HCT116 (cell line): ENCODE results near the gene GDPD1. TPM values are rescaled to one million over a fixed set of nuclear protein-coding genes. Genes with fewer than 3 reads are reported as not detected.

Experiments used
- ATAC-seq: fragments of 200-7000 bp; cut with Tn5 transposase; 2 replicates; pipeline ENCODE4 v1.9.1; 2020; ENCODE audit warnings: mild to moderate bottlenecking, moderate library complexity
- BruUV-seq: library from RNA; stranded (reverse); fragments of 400-500 nt; replicated peaks from 2 replicates; lab custom pipeline; 2021; lab: Mats Ljungman, UMichigan
- CTCF ChIA-PET: fragments of 300-600 bp; sonication (Branson Sonifier 250); formaldehyde crosslinking; loops from one replicate; lab custom pipeline; 2021; ENCODE audit warnings: antibody characterized with exemption; lab: Charles Lee
- POLR2A ChIA-PET: fragments of 300-600, 350-600 bp; sonication (Branson Sonifier 250); formaldehyde crosslinking; loops from one replicate; lab custom pipeline; 2021; ENCODE audit warnings: antibody characterized with exemption; lab: Charles Lee
- RAD21 ChIA-PET, 2 experiments: fragments of 300-600 bp; sonication (Branson Sonifier 250); formaldehyde crosslinking; loops; one replicate each; lab custom pipeline; 2023; ENCODE audit warnings: low total read pairs in 2 of 2; ENCODE audit not compliant: uncharacterized antibody in 2 of 2, unreplicated experiment in 2 of 2, low non-redundant PET in 1 of 2; lab: Charles Lee
- DNase-seq: peaks from one replicate; pipeline ENCODE4 v3.0.0-alpha.2; 2010; ENCODE audit warnings: low read depth, low spot score
- H2AFZ ChIP-seq: fragments of 200-600 bp; shearing (Covaris generic), sonication (generic); 2 replicates; pipeline ENCODE4 v1.6.1; 2017; ENCODE audit warnings: low read depth, mixed run types, mixed read lengths, antibody characterized with exemption, low read length; ENCODE audit not compliant: poor library complexity, severe bottlenecking
- H3K27ac ChIP-seq: 2 replicates; pipeline ENCODE4 v1.5.1; 2012; ENCODE audit warnings: low read depth, low read length
- H3K27me3 ChIP-seq: fragments of 200-600 bp; sonication (generic); 2 replicates; pipeline ENCODE4 v1.6.1; 2016; ENCODE audit warnings: mixed run types, low read length, mixed read lengths; ENCODE audit not compliant: insufficient read depth
- H3K36me3 ChIP-seq, 2 experiments: fragments of 200-500 bp in 1 of 2; fragments of 200-600 bp in 1 of 2; sonication (Bioruptor generic) in 1 of 2; sonication (generic) in 1 of 2; 2 replicates each; pipeline versions ENCODE4 v1.5.1 to v1.6.1; 2014 to 2016; ENCODE audit warnings: low read length in 2 of 2, inconsistent platforms in 1 of 2, mixed read lengths in 1 of 2, mixed run types in 1 of 2; ENCODE audit not compliant: insufficient read depth in 2 of 2, control insufficient read depth in 1 of 2
- H3K4me1 ChIP-seq, 2 experiments: fragments of 200-600 bp in 1 of 2; sonication (generic) in 1 of 2; 2 replicates each; pipeline versions ENCODE4 v1.5.1 to v1.6.1; 2012 to 2017; ENCODE audit warnings: low read length in 2 of 2, inconsistent platforms in 1 of 2, mild to moderate bottlenecking in 1 of 2, mixed read lengths in 1 of 2, mixed run types in 1 of 2, moderate library complexity in 1 of 2; ENCODE audit not compliant: insufficient read depth in 2 of 2, control insufficient read depth in 1 of 2
- H3K4me2 ChIP-seq: fragments of 200-600 bp; sonication (generic); 2 replicates; pipeline ENCODE4 v1.6.1; 2017; ENCODE audit warnings: mixed run types, low read length, mixed read lengths
- H3K4me3 ChIP-seq, 2 experiments: fragments of 200-600 bp in 1 of 2; sonication (generic) in 1 of 2; replicated peaks in 1 of 2; 2 replicates each; pipeline ENCODE4 v1.5.1; 2011 to 2016; ENCODE audit warnings: low read length in 2 of 2, control low read depth in 1 of 2, low read depth in 1 of 2, mild to moderate bottlenecking in 1 of 2, mixed read lengths in 1 of 2, mixed run types in 1 of 2
- H3K79me2 ChIP-seq: fragments of 200-600 bp; sonication (generic); 2 replicates; pipeline ENCODE4 v1.6.1; 2017; ENCODE audit warnings: mild to moderate bottlenecking, mixed run types, low read length, moderate library complexity, mixed read lengths; ENCODE audit not compliant: insufficient read depth
- H3K9ac ChIP-seq: fragments of 200-600 bp; sonication (generic); 2 replicates; pipeline ENCODE4 v1.6.1; 2016; ENCODE audit warnings: low read length, mixed read lengths
- H3K9me2 ChIP-seq: fragments of 200-600 bp; sonication (generic), shearing (Covaris generic); 2 replicates; pipeline ENCODE4 v1.6.1; 2017; ENCODE audit warnings: mixed run types, mild to moderate bottlenecking, moderate library complexity; ENCODE audit not compliant: insufficient read depth
- H3K9me3 ChIP-seq, 2 experiments: fragments of 200-500 bp in 1 of 2; fragments of 200-600 bp in 1 of 2; sonication (Bioruptor generic) in 1 of 2; sonication (generic) in 1 of 2; 2 replicates each; pipeline ENCODE4 v1.6.1; 2014 to 2017; ENCODE audit warnings: low read length in 2 of 2, mixed read lengths in 2 of 2, inconsistent platforms in 1 of 2, low read depth in 1 of 2, mild to moderate bottlenecking in 1 of 2, mixed run types in 1 of 2, moderate library complexity in 1 of 2; ENCODE audit not compliant: control insufficient read depth in 1 of 2, insufficient read depth in 1 of 2
- H4K20me1 ChIP-seq: fragments of 200-600 bp; sonication (generic), shearing (Covaris generic); 2 replicates; pipeline ENCODE4 v1.6.1; 2017; ENCODE audit warnings: mixed run types, mild to moderate bottlenecking, moderate library complexity; ENCODE audit not compliant: insufficient read depth
- CBX3 ChIP-seq: IDR thresholded peaks from 2 replicates; pipeline ENCODE4 v1.6.1; 2012; ENCODE audit warnings: low read depth
- CEBPB ChIP-seq: IDR thresholded peaks from 2 replicates; pipeline ENCODE4 v1.6.1; 2012; ENCODE audit warnings: low read depth
- EZH2phosphoT487 ChIP-seq: fragments of 200-600 bp; IDR thresholded peaks from 2 replicates; pipeline ENCODE4 v1.6.1; 2018; ENCODE audit warnings: antibody characterized with exemption, borderline replicate concordance
- FOSL1 ChIP-seq: IDR thresholded peaks from 2 replicates; pipeline ENCODE4 v1.6.1; 2012; ENCODE audit warnings: low read depth
- JUND ChIP-seq: IDR thresholded peaks from 2 replicates; pipeline ENCODE4 v1.6.1; 2012
- POLR2AphosphoS5 ChIP-seq: IDR thresholded peaks from 2 replicates; pipeline ENCODE4 v1.6.1; 2011; ENCODE audit warnings: mild to moderate bottlenecking, low read depth, low read length, moderate library complexity
- SIN3A ChIP-seq: IDR thresholded peaks from 2 replicates; pipeline ENCODE4 v1.6.1; 2012; ENCODE audit warnings: low read depth
- SP1 ChIP-seq: IDR thresholded peaks from 2 replicates; pipeline ENCODE4 v1.6.1; 2012; ENCODE audit warnings: low read depth
- SRF ChIP-seq: IDR thresholded peaks from 2 replicates; pipeline ENCODE4 v1.6.1; 2012; ENCODE audit warnings: low read depth
- YY1 ChIP-seq: IDR thresholded peaks from 2 replicates; pipeline ENCODE4 v1.6.1; 2011; ENCODE audit warnings: low read length, low read depth, moderate library complexity, mild to moderate bottlenecking; ENCODE audit not compliant: insufficient replicate concordance; ENCODE audit errors: extremely low read depth
- intact Hi-C: fragments of 100-400 bp; cut with micrococcal nuclease; formaldehyde crosslinking; loops from 2 replicates; pipeline ENCODE4 v1.10.0; 2022
- total RNA-seq: library from RNA; stranded (reverse); gene quantifications from one replicate; pipeline ENCODE4 v1.2.1, GENCODE V29; 2021; ENCODE audit not compliant: unreplicated experiment
- TF ChIP-seq, protein P1 (sequence below), 3 experiments: fragments of 200-600 bp in 1 of 3; sonication (generic) in 1 of 3; IDR thresholded peaks in 2 of 3; conservative IDR thresholded peaks in 1 of 3; 2 replicates each; pipeline ENCODE4 v1.5.1; 2012 to 2017; ENCODE audit warnings: low read depth in 2 of 3, low read length in 2 of 3, antibody characterized with exemption in 1 of 3, borderline replicate concordance in 1 of 3, control low read depth in 1 of 3, mild to moderate bottlenecking in 1 of 3, mixed read lengths in 1 of 3, mixed run types in 1 of 3, moderate library complexity in 1 of 3; ENCODE audit not compliant: insufficient read depth in 1 of 3
- TF ChIP-seq, protein P2 (sequence below): IDR thresholded peaks from 2 replicates; pipeline ENCODE4 v1.6.1; 2012
- TF ChIP-seq, protein P3 (sequence below): IDR thresholded peaks from 2 replicates; pipeline ENCODE4 v1.6.1; 2011; ENCODE audit warnings: mild to moderate bottlenecking, low read length, moderate library complexity; ENCODE audit not compliant: insufficient replicate concordance; ENCODE audit errors: extremely low read depth
- TF ChIP-seq, protein P4 (sequence below): IDR thresholded peaks from 2 replicates; pipeline ENCODE4 v1.6.1; 2012

Gene GDPD1
- total RNA-seq, 1 experiment from 2014 or later, result 13.7 TPM

DNA sequence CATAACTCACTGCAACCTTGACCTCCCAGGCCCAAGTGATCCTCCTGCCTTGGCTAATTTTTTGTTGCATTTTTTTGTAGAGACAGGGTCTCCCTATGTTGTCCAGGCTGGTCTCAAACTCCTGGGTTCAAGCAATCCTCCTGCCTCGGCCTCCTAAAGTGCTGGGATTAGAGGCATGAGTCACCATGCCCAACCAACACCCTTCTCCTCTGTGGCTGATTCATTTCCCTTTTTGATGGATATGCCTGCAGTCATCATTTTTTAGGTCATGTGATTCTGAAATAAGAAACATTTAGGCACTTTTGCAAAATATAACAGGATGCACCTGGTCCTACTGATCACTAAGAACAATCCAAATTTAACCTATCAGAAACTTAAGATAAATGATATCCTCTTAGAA lies 67.1 kb downstream of the GDPD1 start:
- peak; percentile 84 for ATAC-seq
- H3K9me3 ChIP-seq, result no peaks in the 10 kb centered on the region

DNA sequence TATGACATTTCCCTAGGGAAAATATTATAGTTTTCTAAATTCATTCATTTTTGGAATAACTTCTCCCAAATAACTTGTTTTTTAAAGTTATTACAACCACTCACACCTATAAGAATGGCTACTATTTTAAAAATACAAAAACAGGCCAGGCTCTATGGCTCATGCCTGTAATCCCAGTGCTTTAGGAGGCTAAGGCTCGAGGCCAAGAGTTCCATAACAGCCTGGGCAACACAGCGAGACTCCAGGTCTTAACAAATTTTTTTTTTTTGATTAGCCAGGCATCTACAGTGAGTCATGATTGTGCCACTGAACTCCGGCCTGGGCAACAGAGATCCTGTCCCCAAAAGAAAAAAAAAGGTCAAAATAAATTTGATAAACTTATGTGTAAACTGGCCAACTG lies 67.6 kb downstream of the GDPD1 start:
- intact Hi-C loops, result no loop called here
- TF ChIP-seq, protein P1, sequence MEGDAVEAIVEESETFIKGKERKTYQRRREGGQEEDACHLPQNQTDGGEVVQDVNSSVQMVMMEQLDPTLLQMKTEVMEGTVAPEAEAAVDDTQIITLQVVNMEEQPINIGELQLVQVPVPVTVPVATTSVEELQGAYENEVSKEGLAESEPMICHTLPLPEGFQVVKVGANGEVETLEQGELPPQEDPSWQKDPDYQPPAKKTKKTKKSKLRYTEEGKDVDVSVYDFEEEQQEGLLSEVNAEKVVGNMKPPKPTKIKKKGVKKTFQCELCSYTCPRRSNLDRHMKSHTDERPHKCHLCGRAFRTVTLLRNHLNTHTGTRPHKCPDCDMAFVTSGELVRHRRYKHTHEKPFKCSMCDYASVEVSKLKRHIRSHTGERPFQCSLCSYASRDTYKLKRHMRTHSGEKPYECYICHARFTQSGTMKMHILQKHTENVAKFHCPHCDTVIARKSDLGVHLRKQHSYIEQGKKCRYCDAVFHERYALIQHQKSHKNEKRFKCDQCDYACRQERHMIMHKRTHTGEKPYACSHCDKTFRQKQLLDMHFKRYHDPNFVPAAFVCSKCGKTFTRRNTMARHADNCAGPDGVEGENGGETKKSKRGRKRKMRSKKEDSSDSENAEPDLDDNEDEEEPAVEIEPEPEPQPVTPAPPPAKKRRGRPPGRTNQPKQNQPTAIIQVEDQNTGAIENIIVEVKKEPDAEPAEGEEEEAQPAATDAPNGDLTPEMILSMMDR (IDR thresholded peaks at IDR 0.05 in 2 of 3, conservative IDR thresholded peaks at IDR 0.05 in 1 of 3; ENCODE audit: borderline replicate concordance in 1 of 3, insufficient read depth in 1 of 3, low read depth in 2 of 3, low read length in 2 of 3), result no peak
- no peak for TF ChIP-seq CEBPB
- no peak for TF ChIP-seq SIN3A
- TF ChIP-seq, protein P2, sequence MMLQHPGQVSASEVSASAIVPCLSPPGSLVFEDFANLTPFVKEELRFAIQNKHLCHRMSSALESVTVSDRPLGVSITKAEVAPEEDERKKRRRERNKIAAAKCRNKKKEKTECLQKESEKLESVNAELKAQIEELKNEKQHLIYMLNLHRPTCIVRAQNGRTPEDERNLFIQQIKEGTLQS, result no peak
- TF ChIP-seq, protein P3, sequence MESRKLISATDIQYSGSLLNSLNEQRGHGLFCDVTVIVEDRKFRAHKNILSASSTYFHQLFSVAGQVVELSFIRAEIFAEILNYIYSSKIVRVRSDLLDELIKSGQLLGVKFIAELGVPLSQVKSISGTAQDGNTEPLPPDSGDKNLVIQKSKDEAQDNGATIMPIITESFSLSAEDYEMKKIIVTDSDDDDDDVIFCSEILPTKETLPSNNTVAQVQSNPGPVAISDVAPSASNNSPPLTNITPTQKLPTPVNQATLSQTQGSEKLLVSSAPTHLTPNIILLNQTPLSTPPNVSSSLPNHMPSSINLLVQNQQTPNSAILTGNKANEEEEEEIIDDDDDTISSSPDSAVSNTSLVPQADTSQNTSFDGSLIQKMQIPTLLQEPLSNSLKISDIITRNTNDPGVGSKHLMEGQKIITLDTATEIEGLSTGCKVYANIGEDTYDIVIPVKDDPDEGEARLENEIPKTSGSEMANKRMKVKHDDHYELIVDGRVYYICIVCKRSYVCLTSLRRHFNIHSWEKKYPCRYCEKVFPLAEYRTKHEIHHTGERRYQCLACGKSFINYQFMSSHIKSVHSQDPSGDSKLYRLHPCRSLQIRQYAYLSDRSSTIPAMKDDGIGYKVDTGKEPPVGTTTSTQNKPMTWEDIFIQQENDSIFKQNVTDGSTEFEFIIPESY, result no peak

More for the DNA sequence above, 67.1 kb downstream of the GDPD1 start:
- Histone ChIP-seq H4K20me1 (no peaks in the 10 kb centered on the region), H3K27me3 (no peaks in the 10 kb centered on the region), H3K79me2 (no peaks in the 10 kb centered on the region), H3K9me2 (no peaks in the 10 kb centered on the region), H3K27ac (no peak overlapping the region), H3K9ac (no peak overlapping the region), H3K4me2 (peak overlapping the region; percentile 41), H3K4me3 (no peak overlapping the region), H2AFZ (no peak overlapping the region), H3K36me3 (no peaks in the 10 kb centered on the region), H3K4me1 (peaks cover 8 to 10% of the 10 kb centered on the region in 2 experiments)
- TF ChIP-seq SRF (0 out of 2 replicates have a peak, but pooled peaks have one; percentile 40), YY1 (no peak), FOSL1 (peak; percentile 82), EZH2phosphoT487 (no peak), CBX3 (peak; percentile 64; the same call in 1 of the 2 replicates), SP1 (no peak), POLR2AphosphoS5 (no peak), JUND (peak; percentile 80)
- TF ChIP-seq, protein P2, result 0 out of 2 replicates have a peak, but pooled peaks have one; percentile 25
- TF ChIP-seq, protein P4, sequence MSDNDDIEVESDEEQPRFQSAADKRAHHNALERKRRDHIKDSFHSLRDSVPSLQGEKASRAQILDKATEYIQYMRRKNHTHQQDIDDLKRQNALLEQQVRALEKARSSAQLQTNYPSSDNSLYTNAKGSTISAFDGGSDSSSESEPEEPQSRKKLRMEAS, result peak; percentile 30; the same call in 1 of the 2 replicates
- intact Hi-C loops, result no loop called here
- ChIA-PET RAD21 (no interaction called here), CTCF (no interaction called here), POLR2A (no interaction called here)
- DNase-seq, result peak; percentile 27
- BruUV-seq, result no TSS peak

More for the DNA sequence above, 67.6 kb downstream of the GDPD1 start:
- Histone ChIP-seq H3K4me1 (peaks cover 8 to 10% of the 10 kb centered on the region in 2 experiments), H3K9me2 (no peaks in the 10 kb centered on the region), H3K27me3 (no peaks in the 10 kb centered on the region), H3K4me3 (no peak overlapping the region), H3K27ac (no peak overlapping the region), H3K79me2 (no peaks in the 10 kb centered on the region), H3K9me3 (no peaks in the 10 kb centered on the region), H3K36me3 (no peaks in the 10 kb centered on the region), H3K9ac (no peak overlapping the region), H3K4me2 (peak overlapping the region; percentile 41; the same call in 1 of the 2 replicates), H2AFZ (no peak overlapping the region), H4K20me1 (no peaks in the 10 kb centered on the region)
- ChIA-PET POLR2A (no interaction called here), RAD21 (no interaction called here), CTCF (no interaction called here)
- BruUV-seq, result no TSS peak
- DNase-seq (no peak), ATAC-seq (0 out of 2 replicates have a peak, but pooled peaks have one; percentile 9)
